Stimulated activated CD8-positive, alpha-beta memory T cell treated with anti-CD3 and anti-CD28 coated beads, Interleukin-2, amount 100 ng/mL, for 1 hour (primary cell): ENCODE data around the gene NPHS1.
"Not testable (repeated sequence)": the region's sequence is repeated elsewhere in the genome, so short reads cannot be mapped to it uniquely, and the experiment has no call there.

Source experiments
- DNase-seq, 2 donors: peaks; one replicate each; pipeline ENCODE4 v3.0.0-alpha.2; 2020; ENCODE audit warnings: low read depth in 2 of 2

Gene NPHS1

GRCh38 chr19:35812220-35813042 lies 39.9 kb downstream of the NPHS1 start, which contains the start of gene PRODH2:
Gene PRODH2, minus strand, starts transcription at chr19:35812845. Its CDS starts 40 bp downstream, at chr19:35812805.
- no peak for DNase-seq

- DNase-seq: no peak
Measured at GRCh38 chr19:35811317-35812219, 40.7 kb downstream of the NPHS1 start.

GRCh38 chr19:35807633-35808032 lies 44.7 kb downstream of the NPHS1 start:
- DNase-seq: no peak

- DNase-seq: no peak
Measured at GRCh38 chr19:35806597-35806996, 45.7 kb downstream of the NPHS1 start.

GRCh38 chr19:35805526-35806102 lies 46.7 kb downstream of the NPHS1 start:
- no peak for DNase-seq

- DNase-seq: no peak
Measured at GRCh38 chr19:35801828-35802227, 50.5 kb downstream of the NPHS1 start.

- DNase-seq: no peak
Measured at GRCh38 chr19:35797663-35798062, 54.6 kb downstream of the NPHS1 start.

- DNase-seq: no peak
Measured at GRCh38 chr19:35796645-35797542, 55.4 kb downstream of the NPHS1 start.

GRCh38 chr19:35795564-35795963 lies 56.7 kb downstream of the NPHS1 start:
- DNase-seq: not testable (repeated sequence)

- DNase-seq: no peak
Measured at GRCh38 chr19:35793381-35794165, 58.7 kb downstream of the NPHS1 start.

GRCh38 chr19:35792888-35793287 lies 59.4 kb downstream of the NPHS1 start:
- no peak for DNase-seq

GRCh38 chr19:35792312-35792711 lies 60.0 kb downstream of the NPHS1 start:
- no peak for DNase-seq

GRCh38 chr19:35791814-35792279 lies 60.5 kb downstream of the NPHS1 start:
- no peak for DNase-seq

- DNase-seq: no peak
Measured at GRCh38 chr19:35790981-35791813, 61.1 kb downstream of the NPHS1 start.

GRCh38 chr19:35789978-35790944 lies 62.0 kb downstream of the NPHS1 start:
- no peak for DNase-seq

- DNase-seq: no peak
Measured at GRCh38 chr19:35789195-35789977, 62.9 kb downstream of the NPHS1 start.

GRCh38 chr19:35788205-35788960 lies 63.9 kb downstream of the NPHS1 start:
- DNase-seq: no peak
